ENCODE measurements around the gene PGAM2. TPM values are rescaled to one million over a fixed set of nuclear protein-coding genes. Genes with fewer than 3 reads are reported as not detected.
A peak's percentile ranks its signal among the peaks of the same experiment; 100 is the strongest.
"Not testable (repeated sequence)": the region's sequence is repeated elsewhere in the genome, so short reads cannot be mapped to it uniquely, and the experiment has no call there.

PGAM2 gene
- total RNA-seq, 1 donor: 0.63 TPM

GRCh38 chr7:44044315-44045225 lies 20.8 kb downstream of the PGAM2 start, which contains the start of gene DBNL:
TSS of gene DBNL (plus strand) at chr7:44044702. CDS start at chr7:44044738, 36 bp downstream.
- Histone ChIP-seq H3K4me1 (ENCODE audit: insufficient read depth, low read length) (peaks cover 59% of the 10 kb centered on the region), H3K9me3 (ENCODE audit: low read depth, low read length) (no peaks in the 10 kb centered on the region), H3K4me3 (ENCODE audit: low read length) (peak within 1 kb of the TSS; percentile 88), H3K27me3 (ENCODE audit: insufficient read depth, low read length) (no peaks in the 10 kb centered on the region)

- Histone ChIP-seq H3K9me3 (ENCODE audit: low read depth, low read length) (no peaks in the 10 kb centered on the region), H3K4me3 (ENCODE audit: low read length) (peak overlapping the region; percentile 88), H3K4me1 (ENCODE audit: insufficient read depth, low read length) (peaks cover 54% of the 10 kb centered on the region), H3K27me3 (ENCODE audit: insufficient read depth, low read length) (no peaks in the 10 kb centered on the region)
These were observed 21.5 kb downstream of the PGAM2 start for GRCh38 chr7:44043902-44044301.

- Histone ChIP-seq H3K4me3 (ENCODE audit: low read length) (no peak overlapping the region), H3K4me1 (ENCODE audit: insufficient read depth, low read length) (peaks cover 37% of the 10 kb centered on the region), H3K9me3 (ENCODE audit: low read depth, low read length) (no peaks in the 10 kb centered on the region), H3K27me3 (ENCODE audit: insufficient read depth, low read length) (no peaks in the 10 kb centered on the region)
These were observed 23.1 kb downstream of the PGAM2 start for GRCh38 chr7:44042221-44042620.

GRCh38 chr7:44040493-44040891 lies 24.9 kb downstream of the PGAM2 start:
- Histone ChIP-seq H3K4me1 (ENCODE audit: insufficient read depth, low read length) (peaks cover 20% of the 10 kb centered on the region), H3K4me3 (ENCODE audit: low read length) (peak overlapping the region; percentile 12)
- H3K9me3 ChIP-seq (ENCODE audit: low read depth, low read length); H3K27me3 ChIP-seq (ENCODE audit: insufficient read depth, low read length): not testable (repeated sequence)

- H3K9me3 ChIP-seq (ENCODE audit: low read depth, low read length); H3K4me3 ChIP-seq (ENCODE audit: low read length); H3K27me3 ChIP-seq (ENCODE audit: insufficient read depth, low read length): not testable (repeated sequence)
- peaks cover 14% of the 10 kb centered on the region for H3K4me1 ChIP-seq (ENCODE audit: insufficient read depth, low read length)
These were observed 25.4 kb downstream of the PGAM2 start for GRCh38 chr7:44039800-44040492.

GRCh38 chr7:44038961-44039558 lies 26.3 kb downstream of the PGAM2 start:
- H3K4me3 ChIP-seq (ENCODE audit: low read length); H3K27me3 ChIP-seq (ENCODE audit: insufficient read depth, low read length); H3K9me3 ChIP-seq (ENCODE audit: low read depth, low read length): not testable (repeated sequence)
- H3K4me1 ChIP-seq (ENCODE audit: insufficient read depth, low read length): peaks cover 12% of the 10 kb centered on the region

- H3K4me3 ChIP-seq (ENCODE audit: low read length): not testable (repeated sequence)
These were observed 26.8 kb downstream of the PGAM2 start for GRCh38 chr7:44038553-44038952.

GRCh38 chr7:44037951-44038350 lies 27.4 kb downstream of the PGAM2 start:
- H3K27me3 ChIP-seq (ENCODE audit: insufficient read depth, low read length); H3K9me3 ChIP-seq (ENCODE audit: low read depth, low read length); H3K4me3 ChIP-seq (ENCODE audit: low read length); H3K4me1 ChIP-seq (ENCODE audit: insufficient read depth, low read length): not testable (repeated sequence)

More at GRCh38 chr7:44038553-44038952, 26.8 kb downstream of the PGAM2 start:
- not testable (repeated sequence) for H3K9me3 ChIP-seq (ENCODE audit: low read depth, low read length); H3K4me1 ChIP-seq (ENCODE audit: insufficient read depth, low read length); H3K27me3 ChIP-seq (ENCODE audit: insufficient read depth, low read length)

- H3K9me3 ChIP-seq (ENCODE audit: low read depth, low read length); H3K4me3 ChIP-seq (ENCODE audit: low read length); H3K4me1 ChIP-seq (ENCODE audit: insufficient read depth, low read length): not testable (repeated sequence)
These were observed 29.0 kb downstream of the PGAM2 start for GRCh38 chr7:44036364-44036763.

GRCh38 chr7:44033971-44034844 lies 31.2 kb downstream of the PGAM2 start:
- H3K27me3 ChIP-seq (ENCODE audit: insufficient read depth, low read length); H3K4me1 ChIP-seq (ENCODE audit: insufficient read depth, low read length); H3K9me3 ChIP-seq (ENCODE audit: low read depth, low read length); H3K4me3 ChIP-seq (ENCODE audit: low read length): not testable (repeated sequence)

More at GRCh38 chr7:44036364-44036763, 29.0 kb downstream of the PGAM2 start:
- H3K27me3 ChIP-seq (ENCODE audit: insufficient read depth, low read length): not testable (repeated sequence)

- not testable (repeated sequence) for H3K27me3 ChIP-seq (ENCODE audit: insufficient read depth, low read length); H3K4me1 ChIP-seq (ENCODE audit: insufficient read depth, low read length); H3K9me3 ChIP-seq (ENCODE audit: low read depth, low read length); H3K4me3 ChIP-seq (ENCODE audit: low read length)
These were observed 33.3 kb downstream of the PGAM2 start for GRCh38 chr7:44032031-44032430.

- not testable (repeated sequence) for H3K4me1 ChIP-seq (ENCODE audit: insufficient read depth, low read length); H3K4me3 ChIP-seq (ENCODE audit: low read length); H3K27me3 ChIP-seq (ENCODE audit: insufficient read depth, low read length); H3K9me3 ChIP-seq (ENCODE audit: low read depth, low read length)
These were observed 34.0 kb downstream of the PGAM2 start for GRCh38 chr7:44031319-44031718.

- not testable (repeated sequence) for H3K27me3 ChIP-seq (ENCODE audit: insufficient read depth, low read length); H3K9me3 ChIP-seq (ENCODE audit: low read depth, low read length); H3K4me3 ChIP-seq (ENCODE audit: low read length); H3K4me1 ChIP-seq (ENCODE audit: insufficient read depth, low read length)
These were observed 35.3 kb downstream of the PGAM2 start for GRCh38 chr7:44030029-44030428.

- not testable (repeated sequence) for H3K4me3 ChIP-seq (ENCODE audit: low read length); H3K4me1 ChIP-seq (ENCODE audit: insufficient read depth, low read length); H3K27me3 ChIP-seq (ENCODE audit: insufficient read depth, low read length); H3K9me3 ChIP-seq (ENCODE audit: low read depth, low read length)
These were observed 35.9 kb downstream of the PGAM2 start for GRCh38 chr7:44029433-44029832.
